HEK293 (cell line): ENCODE data around the gene SMPD3.

Experiments
- CTCF ChIA-PET: fragments of 350-600 bp; formaldehyde crosslinking; extraction: SDS; loops from one replicate; lab custom pipeline; 2021; ENCODE audit warnings: antibody characterized with exemption; lab: Yijun Ruan, JAX
- POLR2A ChIA-PET: fragments of 300-600 bp; formaldehyde crosslinking; extraction: SDS; loops from one replicate; lab custom pipeline; 2020; ENCODE audit warnings: antibody characterized with exemption, inconsistent platforms; lab: Yijun Ruan, JAX
- H3K27ac ChIP-seq: fragments of 200-500 bp; sonication (Bioruptor generic); 2 replicates; pipeline ENCODE4 v1.5.1; 2014; ENCODE audit warnings: low read depth, low read length, control low read depth, inconsistent platforms; ENCODE audit errors: extremely low read depth
- H3K36me3 ChIP-seq, 2 experiments: fragments of 200-500 bp in 1 of 2; sonication (Bioruptor generic) in 1 of 2; 1 replicate in 1 of 2; 2 replicates in 1 of 2; pipeline ENCODE4 v1.5.1; 2014 to 2017; ENCODE audit warnings: inconsistent platforms in 2 of 2, low read length in 2 of 2; ENCODE audit not compliant: control insufficient read depth in 2 of 2, insufficient read depth in 1 of 2
- H3K4me1 ChIP-seq: fragments of 200-500 bp; sonication (Bioruptor generic); 2 replicates; pipeline ENCODE4 v1.5.1; 2014; ENCODE audit warnings: mild to moderate bottlenecking, low read length, inconsistent platforms; ENCODE audit not compliant: control insufficient read depth, insufficient read depth
- H3K4me3 ChIP-seq: 2 replicates; pipeline ENCODE4 v1.5.1; 2011; ENCODE audit warnings: low read depth, mild to moderate bottlenecking, control low read depth, low read length, moderate library complexity
- H3K9me3 ChIP-seq: fragments of 200-500 bp; sonication (Bioruptor generic); 2 replicates; pipeline ENCODE4 v1.5.1; 2014; ENCODE audit warnings: low read depth, low read length, inconsistent platforms; ENCODE audit not compliant: control insufficient read depth, insufficient read depth
- BCL6B ChIP-seq: fragments of 450-650 bp; formaldehyde crosslinking; IDR thresholded peaks from 2 replicates; pipeline ENCODE4 v1.5.1; 2017; ENCODE audit warnings: missing biosample characterization, missing genetic modification characterization
- EGR2 ChIP-seq: fragments of 450-650 bp; formaldehyde crosslinking; IDR thresholded peaks from 2 replicates; pipeline ENCODE4 v1.5.1; 2016; ENCODE audit warnings: low read depth, missing biosample characterization, missing genetic modification characterization
- HOXD13 ChIP-seq: sonication (generic); formaldehyde crosslinking; IDR thresholded peaks from 2 replicates; pipeline ENCODE4 v1.8.0; 2022; ENCODE audit warnings: missing genetic modification reagents, borderline replicate concordance
- OSR2 ChIP-seq: fragments of 450-650 bp; formaldehyde crosslinking; IDR thresholded peaks from 2 replicates; pipeline ENCODE4 v1.5.1; 2016; ENCODE audit warnings: missing biosample characterization, missing genetic modification characterization
- PBX3 ChIP-seq: sonication (generic); formaldehyde crosslinking; IDR thresholded peaks from 2 replicates; pipeline ENCODE4 v1.8.1; 2022; ENCODE audit warnings: mild to moderate bottlenecking, moderate library complexity, missing genetic modification reagents
- PRDM4 ChIP-seq: fragments of 450-650 bp; formaldehyde crosslinking; IDR thresholded peaks from 2 replicates; pipeline ENCODE4 v1.5.1; 2017; ENCODE audit warnings: missing biosample characterization, missing genetic modification characterization
- RBAK ChIP-seq: fragments of 450-650 bp; formaldehyde crosslinking; IDR thresholded peaks from 2 replicates; pipeline ENCODE4 v1.5.1; 2016; ENCODE audit warnings: missing biosample characterization, missing genetic modification characterization
- SCRT1 ChIP-seq: fragments of 450-650 bp; formaldehyde crosslinking; IDR thresholded peaks from 2 replicates; pipeline ENCODE4 v1.5.1; 2016; ENCODE audit warnings: missing biosample characterization, missing genetic modification characterization, borderline replicate concordance
- TRIM28 ChIP-seq: IDR thresholded peaks from 2 replicates; pipeline ENCODE4 v1.6.1; 2011; ENCODE audit warnings: low read length, control low read depth, borderline replicate concordance
- ZBTB6 ChIP-seq: fragments of 450-650 bp; formaldehyde crosslinking; IDR thresholded peaks from 2 replicates; pipeline ENCODE4 v1.5.1; 2017; ENCODE audit warnings: missing biosample characterization, missing genetic modification characterization
- ZFHX2 ChIP-seq: fragments of 450-650 bp; formaldehyde crosslinking; conservative IDR thresholded peaks from 2 replicates; pipeline ENCODE4 v1.5.1; 2016; ENCODE audit warnings: missing biosample characterization, missing genetic modification characterization
- ZNF140 ChIP-seq: fragments of 450-650 bp; formaldehyde crosslinking; IDR thresholded peaks from 2 replicates; pipeline ENCODE4 v1.5.1; 2016; ENCODE audit warnings: missing biosample characterization, missing genetic modification characterization
- ZNF169 ChIP-seq: fragments of 450-650 bp; formaldehyde crosslinking; IDR thresholded peaks from 2 replicates; pipeline ENCODE4 v1.5.1; 2016; ENCODE audit warnings: missing biosample characterization, missing genetic modification characterization
- ZNF221 ChIP-seq: fragments of 450-650 bp; formaldehyde crosslinking; IDR thresholded peaks from 2 replicates; pipeline ENCODE4 v1.5.1; 2017; ENCODE audit warnings: missing biosample characterization, missing genetic modification characterization, borderline replicate concordance
- ZNF274 ChIP-seq, 2 experiments: fragments of 200-500 bp in 1 of 2; fragments of 450-650 bp in 1 of 2; sonication (Bioruptor generic) in 1 of 2; formaldehyde crosslinking in 1 of 2; IDR thresholded peaks; 2 replicates each; pipeline versions ENCODE4 v1.5.1 to v1.6.1; 2014 to 2016; ENCODE audit warnings: borderline replicate concordance in 1 of 2, inconsistent platforms in 1 of 2, low read length in 1 of 2, missing biosample characterization in 1 of 2, missing genetic modification characterization in 1 of 2
- ZNF302 ChIP-seq: fragments of 450-650 bp; formaldehyde crosslinking; IDR thresholded peaks from 2 replicates; pipeline ENCODE4 v1.5.1; 2016; ENCODE audit warnings: missing biosample characterization, missing genetic modification characterization, low read depth
- ZNF324 ChIP-seq: fragments of 450-650 bp; formaldehyde crosslinking; IDR thresholded peaks from 2 replicates; pipeline ENCODE4 v1.5.1; 2016; ENCODE audit warnings: missing biosample characterization, missing genetic modification characterization
- ZNF488 ChIP-seq: fragments of 450-650 bp; formaldehyde crosslinking; IDR thresholded peaks from 2 replicates; pipeline ENCODE4 v1.5.1; 2016; ENCODE audit warnings: missing biosample characterization, missing genetic modification characterization
- ZNF514 ChIP-seq: fragments of 450-650 bp; formaldehyde crosslinking; IDR thresholded peaks from 2 replicates; pipeline ENCODE4 v1.5.1; 2016; ENCODE audit warnings: missing biosample characterization, missing genetic modification characterization
- ZNF529 ChIP-seq: fragments of 450-650 bp; formaldehyde crosslinking; IDR thresholded peaks from 2 replicates; pipeline ENCODE4 v1.5.1; 2017; ENCODE audit warnings: missing genetic modification characterization, missing biosample characterization; ENCODE audit not compliant: insufficient replicate concordance
- ZNF639 ChIP-seq: fragments of 450-650 bp; formaldehyde crosslinking; IDR thresholded peaks from 2 replicates; pipeline ENCODE4 v1.5.1; 2016; ENCODE audit warnings: missing biosample characterization, missing genetic modification characterization
- ZNF664 ChIP-seq: fragments of 450-650 bp; formaldehyde crosslinking; IDR thresholded peaks from 2 replicates; pipeline ENCODE4 v1.5.1; 2016; ENCODE audit warnings: missing biosample characterization, missing genetic modification characterization
- ZSCAN30 ChIP-seq: fragments of 450-650 bp; IDR thresholded peaks from 2 replicates; pipeline ENCODE4 v1.5.1; 2018; ENCODE audit warnings: missing biosample characterization, mild to moderate bottlenecking, missing genetic modification characterization, moderate library complexity

The SMPD3 gene

GRCh38 chr16:68454920-68455435, 6.7 kb upstream of the SMPD3 start:
- H3K4me1 ChIP-seq, result no peaks in the 10 kb centered on the region
- CTCF ChIA-PET, result interaction anchor here (0.6 to 1.8 kb wide), 4 partner anchors 9 to 126 kb away, joined by 3 to 5 read pairs (median 4); no protein-coding TSS in a partner anchor
- no peak for TF ChIP-seq ZNF169
- no peak for TF ChIP-seq HOXD13 (CRISPR knock-in tag)
- TF ChIP-seq ZNF664 (tag by site-specific recombination), result no peak
- no peak for TF ChIP-seq ZNF221 (tag by site-specific recombination)
- TF ChIP-seq, all 188 proteins: peak for 0
- Histone ChIP-seq H3K4me3 (no peak overlapping the region), H3K36me3 (no peaks in the 10 kb centered on the region), H3K27ac (no peak overlapping the region), H3K9me3 (no peaks in the 10 kb centered on the region)
- POLR2A ChIA-PET, result no interaction called here

- H3K27ac ChIP-seq, result no peak overlapping the region
- H3K4me3 ChIP-seq, result no peak overlapping the region
- no peaks in the 10 kb centered on the region for H3K9me3 ChIP-seq
- no peaks in the 10 kb centered on the region for H3K36me3 ChIP-seq
- H3K4me1 ChIP-seq, result no peaks in the 10 kb centered on the region
- TF ChIP-seq PRDM4 (tag by site-specific recombination) (no peak), ZNF302 (tag by site-specific recombination) (no peak), PBX3 (no peak), ZSCAN30 (no peak), ZNF639 (no peak), SCRT1 (tag by site-specific recombination) (no peak), ZFHX2 (tag by site-specific recombination) (no peak), ZNF488 (tag by site-specific recombination) (no peak), ZNF529 (tag by site-specific recombination) (no peak), ZNF324 (tag by site-specific recombination) (no peak), ZNF140 (tag by site-specific recombination) (no peak), OSR2 (no peak), BCL6B (no peak), ZNF514 (tag by site-specific recombination) (no peak), EGR2 (tag by site-specific recombination) (no peak), TRIM28 (no peak), RBAK (tag by site-specific recombination) (no peak), ZBTB6 (no peak), ZNF274 (IDR thresholded peaks at IDR 0.05; ENCODE audit: low read length) (no peak), ZNF274 (tag by site-specific recombination; IDR thresholded peaks at IDR 0.05; ENCODE audit: borderline replicate concordance) (no peak)
- POLR2A ChIA-PET, result no interaction called here
- CTCF ChIA-PET, result interaction anchor here (0.5 to 0.7 kb wide), 2 partner anchors 10 to 13 kb away, joined by 3 read pairs; no protein-coding TSS in a partner anchor
Measured at GRCh38 chr16:68453816-68454215, 5.5 kb upstream of the SMPD3 start.
